GM19397 (cell line): Measurements from ENCODE around the gene RSPO1.
"Not testable (repeated sequence)": the region's sequence is repeated elsewhere in the genome, so short reads cannot be mapped to it uniquely, and the experiment has no call there.

Experiments used
- ATAC-seq: cut with Tn5 transposase; IDR thresholded peaks from one replicate; pipeline ENCODE4 v1.9.1; 2021; ENCODE audit warnings: mild to moderate bottlenecking, moderate library complexity; ENCODE audit not compliant: unreplicated experiment

RSPO1 gene, protein sequence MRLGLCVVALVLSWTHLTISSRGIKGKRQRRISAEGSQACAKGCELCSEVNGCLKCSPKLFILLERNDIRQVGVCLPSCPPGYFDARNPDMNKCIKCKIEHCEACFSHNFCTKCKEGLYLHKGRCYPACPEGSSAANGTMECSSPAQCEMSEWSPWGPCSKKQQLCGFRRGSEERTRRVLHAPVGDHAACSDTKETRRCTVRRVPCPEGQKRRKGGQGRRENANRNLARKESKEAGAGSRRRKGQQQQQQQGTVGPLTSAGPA

DNA sequence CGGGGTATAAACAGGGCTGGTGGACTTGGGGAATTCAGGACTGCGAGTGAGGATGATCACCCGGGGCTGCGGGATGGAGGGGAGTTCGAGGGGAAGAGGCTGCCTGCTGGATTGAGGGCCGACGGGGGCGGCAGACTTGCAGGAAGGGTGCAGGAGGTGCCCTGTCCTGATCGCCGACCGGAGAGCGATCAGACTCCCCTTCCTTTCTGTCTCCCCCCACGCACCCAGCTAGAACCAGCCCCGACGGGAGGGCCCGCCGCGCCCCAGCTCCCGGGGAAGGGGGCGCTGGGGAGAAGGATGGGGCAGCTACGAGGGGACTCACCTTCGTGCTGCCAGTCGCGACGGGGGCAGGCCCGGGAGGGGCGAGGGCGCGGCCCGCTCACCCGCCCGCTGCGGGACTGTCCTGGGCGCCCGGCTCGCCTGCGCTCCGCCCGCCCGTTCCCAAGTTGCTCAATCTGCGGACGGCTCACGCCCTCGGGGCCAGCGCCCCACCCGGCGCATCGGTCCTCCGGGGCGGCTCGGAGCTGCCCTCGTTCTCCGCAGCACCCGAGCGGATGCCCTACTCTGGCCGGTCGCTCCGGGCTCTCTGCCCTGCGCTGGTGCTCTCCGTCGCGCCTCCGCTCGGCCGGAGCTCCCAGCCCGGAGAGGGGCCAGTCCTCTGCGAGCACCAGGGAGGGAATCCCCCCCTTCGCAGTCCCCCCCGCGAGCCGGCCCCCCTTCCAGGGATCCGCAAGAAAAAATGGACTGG, at the start of gene RSPO1:
Gene RSPO1 (minus strand): TSS at position 649 of the 748 bp plus-strand sequence. CDS start 5,231 bp downstream, outside the sequence.
- no peak for ATAC-seq

GRCh38 chr1:37684182-37684581, 49.5 kb upstream of the RSPO1 start:
- ATAC-seq: not testable (repeated sequence)

- ATAC-seq: no peak
Observed at GRCh38 chr1:37682334-37682987, 47.8 kb upstream of the RSPO1 start.

GRCh38 chr1:37680933-37681332, 46.2 kb upstream of the RSPO1 start:
- ATAC-seq: no peak

- ATAC-seq: no peak
Observed at GRCh38 chr1:37677808-37678207, 43.1 kb upstream of the RSPO1 start.

- ATAC-seq: no peak
Observed at GRCh38 chr1:37677143-37677439, 42.4 kb upstream of the RSPO1 start.

- no peak for ATAC-seq
Observed at GRCh38 chr1:37676281-37677142, 41.8 kb upstream of the RSPO1 start.

GRCh38 chr1:37673920-37674319, 39.2 kb upstream of the RSPO1 start:
- no peak for ATAC-seq

GRCh38 chr1:37672136-37672870, 37.6 kb upstream of the RSPO1 start:
- no peak for ATAC-seq

DNA sequence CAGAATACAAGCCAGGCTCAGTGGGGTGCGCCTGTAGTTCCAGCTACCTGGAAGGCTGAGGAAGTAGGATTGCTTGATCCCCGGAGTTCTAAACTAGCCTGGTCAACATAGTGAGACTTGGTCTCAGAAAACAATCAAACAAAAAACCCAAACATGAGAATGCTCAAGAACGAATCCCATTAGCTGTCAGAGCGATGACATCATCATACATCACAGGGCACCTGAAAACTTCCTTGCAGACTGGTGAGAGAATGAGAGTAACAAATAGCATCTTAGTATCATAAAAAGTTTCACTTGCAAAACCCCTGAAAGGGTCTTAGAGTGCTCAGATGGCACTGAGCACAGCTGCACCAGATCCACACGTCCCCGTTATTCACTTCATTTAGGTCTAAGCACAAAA, 36.6 kb upstream of the RSPO1 start:
- no peak for ATAC-seq

DNA sequence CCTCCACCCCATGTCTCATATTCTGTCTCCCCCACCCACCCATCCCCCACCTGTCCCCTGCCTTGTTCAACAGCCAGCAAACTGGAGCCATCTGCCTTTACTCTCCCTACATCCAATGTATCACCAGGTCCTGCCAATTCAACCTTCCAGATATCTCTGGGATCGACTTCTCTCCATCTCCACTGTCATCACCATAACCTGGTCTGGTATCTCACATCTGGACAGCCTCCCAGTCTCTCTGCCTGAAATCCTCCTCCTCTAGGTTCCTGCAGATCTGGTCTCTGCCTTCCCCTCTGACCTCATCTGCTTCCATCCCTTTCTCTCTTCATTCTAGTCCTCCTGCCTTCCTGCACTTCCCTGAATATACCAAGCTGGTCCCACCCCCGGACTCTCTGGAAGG, 35.4 kb upstream of the RSPO1 start:
- no peak for ATAC-seq

DNA sequence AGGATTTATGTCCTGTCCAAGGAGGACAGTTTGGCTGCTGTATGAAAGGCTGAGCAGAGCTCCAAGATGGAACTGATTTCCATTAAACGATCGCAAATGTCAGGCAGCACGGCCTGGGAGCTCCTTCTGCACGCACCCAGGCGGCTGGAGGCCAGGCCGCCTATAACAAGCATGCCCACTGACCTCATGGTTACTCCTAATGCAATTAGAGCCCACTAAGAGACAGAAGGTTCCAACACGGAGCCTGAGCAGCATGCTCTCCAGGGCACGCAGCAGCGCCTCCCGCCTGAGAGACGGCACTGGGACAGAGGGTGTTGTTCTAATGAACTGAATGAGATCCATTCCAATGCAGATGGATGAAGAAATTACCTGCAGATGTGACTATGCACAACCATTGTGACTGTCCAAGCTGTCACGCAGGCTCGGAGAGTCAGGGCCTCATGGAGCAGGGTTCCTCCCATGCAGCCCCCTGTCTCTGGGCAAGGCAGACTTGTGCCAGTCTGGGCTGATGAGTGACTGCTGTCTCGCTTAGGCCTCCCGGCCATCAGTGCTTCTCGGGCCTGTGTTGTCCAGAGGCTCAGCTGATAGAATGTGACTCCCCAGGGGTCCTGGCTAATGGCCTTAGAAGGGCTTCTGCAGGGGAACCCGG, 32.5 kb upstream of the RSPO1 start:
- no peak for ATAC-seq

GRCh38 chr1:37666241-37666867, 31.7 kb upstream of the RSPO1 start:
- no peak for ATAC-seq

DNA sequence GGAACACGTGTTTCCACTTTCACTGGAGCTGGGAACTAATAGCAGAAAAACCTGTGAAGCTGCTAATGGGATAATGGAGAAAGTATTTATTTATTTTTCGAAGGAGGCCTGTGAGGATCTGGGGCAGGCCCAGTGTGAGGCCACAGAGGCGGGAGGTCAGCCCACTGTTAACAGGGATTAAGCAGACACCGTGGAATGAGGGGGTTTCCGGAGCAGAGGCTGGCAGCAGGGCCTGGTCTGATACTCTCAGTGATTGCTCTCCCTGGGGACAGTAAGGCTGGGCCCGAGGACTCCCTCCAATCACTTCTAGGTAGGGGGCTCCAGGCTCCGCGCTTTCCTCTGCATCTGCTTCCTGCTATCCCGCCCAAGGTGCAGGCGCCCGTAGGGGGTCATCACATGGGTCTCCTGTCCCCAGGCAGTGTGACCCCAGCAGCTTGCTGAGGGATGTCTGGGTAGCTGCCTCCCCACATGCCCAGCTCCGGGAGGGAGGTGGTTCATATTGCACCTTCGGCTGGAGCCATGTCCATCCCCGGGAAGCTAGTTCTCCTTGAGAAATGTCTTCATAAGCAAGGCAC, 28.8 kb upstream of the RSPO1 start:
- no peak for ATAC-seq

- no peak for ATAC-seq
Observed at GRCh38 chr1:37662031-37662755, 27.5 kb upstream of the RSPO1 start.

- no peak for ATAC-seq
Observed at GRCh38 chr1:37661401-37661800, 26.7 kb upstream of the RSPO1 start.

DNA sequence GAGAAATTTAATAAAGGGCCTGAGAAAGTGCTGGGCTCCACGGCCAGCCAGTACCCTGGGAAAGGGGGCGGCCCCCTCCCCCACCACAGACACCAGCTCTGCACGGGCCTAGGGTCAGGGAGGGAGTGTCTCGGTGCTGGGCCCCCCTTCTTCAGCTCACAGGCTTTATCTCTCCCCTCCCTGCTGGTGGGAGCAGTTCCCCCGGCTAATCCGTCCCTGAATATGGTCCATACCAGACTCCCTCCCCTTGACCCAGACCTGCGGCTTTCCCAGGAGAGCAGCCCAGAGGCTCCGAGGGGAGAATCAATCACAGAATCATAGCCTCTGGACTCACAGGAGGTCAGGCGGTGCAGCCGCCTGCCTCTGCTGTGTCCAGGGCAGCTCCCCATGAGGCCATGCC, 26.0 kb upstream of the RSPO1 start:
- no peak for ATAC-seq

DNA sequence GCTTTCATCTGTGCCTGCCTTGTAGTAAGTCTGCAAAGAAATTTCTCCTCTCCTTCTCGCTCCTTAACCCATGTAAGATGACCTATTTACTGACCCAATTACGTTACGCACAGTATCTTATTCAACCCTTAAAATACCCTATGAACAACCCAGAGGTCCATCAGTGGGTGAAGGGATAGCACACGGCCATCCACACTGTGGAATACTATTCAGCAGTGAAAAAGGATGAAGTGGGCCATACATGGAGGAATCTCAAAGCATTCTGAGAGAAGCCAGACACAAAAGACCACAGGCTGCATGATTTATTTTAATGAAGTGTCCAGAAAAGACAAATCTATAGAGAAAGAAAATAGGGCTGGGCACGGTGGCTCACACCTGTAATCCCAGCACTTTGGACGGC, 23.8 kb upstream of the RSPO1 start:
- ATAC-seq: no peak
